ENCODE measurements around the gene KLHL1. TPM values are rescaled to one million over a fixed set of nuclear protein-coding genes. Genes with fewer than 3 reads are reported as not detected.

The KLHL1 gene
- total RNA-seq, 1 donor from 2014 or later = not detected

DNA sequence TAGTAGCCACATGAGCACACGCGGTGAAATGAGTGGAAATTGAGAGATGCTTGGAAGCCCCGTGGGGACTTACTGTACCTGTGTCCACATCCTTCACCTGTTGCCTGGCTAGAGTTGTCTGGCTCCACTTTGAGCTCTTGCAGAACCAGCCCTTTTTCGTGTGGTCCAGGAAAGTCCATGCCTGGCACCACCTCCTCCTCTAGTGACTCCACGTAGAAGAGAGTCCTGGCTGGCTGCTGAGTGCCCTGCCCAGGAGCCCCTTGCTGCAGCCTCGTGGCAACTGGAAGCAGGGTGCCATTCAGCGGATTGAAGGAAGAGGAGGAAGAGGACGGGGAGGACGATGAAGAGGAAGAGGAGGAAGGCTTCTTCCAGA lies 1.1 kb downstream of the KLHL1 start:
- FAIRE-seq (no peak), DNase-seq (ENCODE audit: low read depth) (no peak)
- no peak overlapping the region for H3K4me3 ChIP-seq (ENCODE audit: low read depth, low read length)
- peaks cover 7% of the 10 kb centered on the region for H3K27me3 ChIP-seq (ENCODE audit: control insufficient read depth, insufficient read depth, low read length)
- no peak for TF ChIP-seq CTCF (IDR thresholded peaks at IDR 0.05; ENCODE audit: insufficient read depth, low read length, severe bottlenecking)
- H3K36me3 ChIP-seq (ENCODE audit: control insufficient read depth, insufficient read depth, low read length) = no peaks in the 10 kb centered on the region

- Histone ChIP-seq H3K4me3 (ENCODE audit: low read depth, low read length) (no peak overlapping the region), H3K27me3 (ENCODE audit: control insufficient read depth, insufficient read depth, low read length) (peaks cover 7% of the 10 kb centered on the region), H3K36me3 (ENCODE audit: control insufficient read depth, insufficient read depth, low read length) (no peaks in the 10 kb centered on the region)
- TF ChIP-seq CTCF (IDR thresholded peaks at IDR 0.05; ENCODE audit: insufficient read depth, low read length, severe bottlenecking) = no peak
- no peak for FAIRE-seq
- DNase-seq (ENCODE audit: low read depth) = no peak
Observed at GRCh38 chr13:70104481-70104880, 3.8 kb downstream of the KLHL1 start.

GRCh38 chr13:70098669-70099068 lies 9.6 kb downstream of the KLHL1 start:
- FAIRE-seq = no peak
- Histone ChIP-seq H3K4me3 (ENCODE audit: low read depth, low read length) (no peak overlapping the region), H3K27me3 (ENCODE audit: control insufficient read depth, insufficient read depth, low read length) (no peaks in the 10 kb centered on the region), H3K36me3 (ENCODE audit: control insufficient read depth, insufficient read depth, low read length) (no peaks in the 10 kb centered on the region)
- DNase-seq (ENCODE audit: low read depth) = peak; percentile 48
- peak; percentile 23 for TF ChIP-seq CTCF (IDR thresholded peaks at IDR 0.05; ENCODE audit: insufficient read depth, low read length, severe bottlenecking)

- no peaks in the 10 kb centered on the region for H3K36me3 ChIP-seq (ENCODE audit: control insufficient read depth, insufficient read depth, low read length)
- FAIRE-seq = no peak
- TF ChIP-seq CTCF (IDR thresholded peaks at IDR 0.05; ENCODE audit: insufficient read depth, low read length, severe bottlenecking) = no peak
- no peaks in the 10 kb centered on the region for H3K27me3 ChIP-seq (ENCODE audit: control insufficient read depth, insufficient read depth, low read length)
- no peak overlapping the region for H3K4me3 ChIP-seq (ENCODE audit: low read depth, low read length)
- no peak for DNase-seq (ENCODE audit: low read depth)
Observed at GRCh38 chr13:70090036-70090723, 18.1 kb downstream of the KLHL1 start.

DNA sequence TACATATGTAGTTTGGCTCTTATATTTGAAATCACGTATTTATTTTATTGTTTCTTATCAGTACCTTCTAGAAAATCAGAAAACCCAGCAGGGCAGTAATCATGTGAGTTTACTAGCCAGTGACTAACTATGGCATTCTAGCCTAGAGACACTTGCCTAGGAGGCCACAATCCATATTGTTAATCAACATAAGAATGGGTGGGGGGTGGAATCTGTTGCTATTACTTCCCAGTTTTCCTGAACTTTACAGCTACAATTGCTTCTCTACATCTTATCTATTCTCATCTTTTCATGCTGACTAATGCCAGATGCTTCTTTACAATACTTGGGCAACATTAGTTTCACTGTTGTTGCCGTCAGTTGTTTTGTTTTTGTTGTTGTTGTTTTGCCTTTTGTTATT lies 19.3 kb downstream of the KLHL1 start:
- H3K4me3 ChIP-seq (ENCODE audit: low read depth, low read length) = no peak overlapping the region
- DNase-seq (ENCODE audit: low read depth) (no peak), FAIRE-seq (no peak)
- H3K36me3 ChIP-seq (ENCODE audit: control insufficient read depth, insufficient read depth, low read length) = no peaks in the 10 kb centered on the region
- H3K27me3 ChIP-seq (ENCODE audit: control insufficient read depth, insufficient read depth, low read length) = no peaks in the 10 kb centered on the region
- TF ChIP-seq CTCF (IDR thresholded peaks at IDR 0.05; ENCODE audit: insufficient read depth, low read length, severe bottlenecking) = no peak

DNA sequence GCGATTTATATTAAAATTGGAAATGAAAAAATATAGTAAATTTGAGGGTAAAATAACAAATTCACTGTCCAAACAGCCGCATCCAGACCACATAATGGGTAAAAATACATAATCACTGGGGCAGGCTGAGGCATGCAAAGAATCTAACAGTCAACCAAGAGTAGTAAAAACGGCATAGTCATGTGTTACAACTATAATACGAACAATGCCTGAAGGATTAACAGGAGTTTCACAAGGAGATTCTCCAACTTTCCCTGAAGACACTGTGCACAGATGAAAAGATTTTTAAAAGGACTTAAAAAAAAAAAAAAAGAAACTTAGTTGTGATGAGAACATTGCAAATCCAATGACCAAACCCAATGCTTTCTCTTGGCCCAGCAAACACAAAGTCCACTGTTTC lies 21.0 kb downstream of the KLHL1 start:
- Histone ChIP-seq H3K36me3 (ENCODE audit: control insufficient read depth, insufficient read depth, low read length) (no peaks in the 10 kb centered on the region), H3K27me3 (ENCODE audit: control insufficient read depth, insufficient read depth, low read length) (no peaks in the 10 kb centered on the region), H3K4me3 (ENCODE audit: low read depth, low read length) (no peak overlapping the region)
- TF ChIP-seq CTCF (IDR thresholded peaks at IDR 0.05; ENCODE audit: insufficient read depth, low read length, severe bottlenecking) = no peak
- DNase-seq (ENCODE audit: low read depth) (peak; percentile 61), FAIRE-seq (no peak)
